Common myeloid progenitor, CD34-positive (primary cell): Measurements from ENCODE around the gene KRTAP16-1.

Source experiments
- CTCF ChIA-PET: fragments of 350-600 bp; sonication (Branson Sonifier 250); formaldehyde crosslinking; loops from one replicate; lab custom pipeline; 2021; ENCODE audit warnings: antibody characterized with exemption; lab: Charles Lee
- POLR2A ChIA-PET: fragments of 350-600 bp; sonication (Branson Sonifier 250); formaldehyde crosslinking; loops from one replicate; lab custom pipeline; 2021; ENCODE audit warnings: antibody characterized with exemption; lab: Charles Lee
- DNase-seq, 3 donors: peaks; one replicate each; pipeline versions ENCODE4 v3.0.0 to v3.0.0-alpha.2; 2013
- H3K27ac ChIP-seq, 2 experiments: 1 replicate in 1 of 2; 2 replicates in 1 of 2; pipeline ENCODE4 v1.7.0; 2013; ENCODE audit warnings: inconsistent platforms in 2 of 2, low read length in 2 of 2, mild to moderate bottlenecking in 2 of 2, low read depth in 1 of 2, moderate library complexity in 1 of 2; ENCODE audit not compliant: severe bottlenecking in 2 of 2, insufficient read depth in 1 of 2, poor library complexity in 1 of 2
- H3K27me3 ChIP-seq, 5 experiments: replicated peaks in 2 of 5; 1 replicate in 3 of 5; 2 replicates in 2 of 5; pipeline versions ENCODE4 v1.6.1 to v1.7.0; 2013; ENCODE audit warnings: low read length in 4 of 5, mild to moderate bottlenecking in 2 of 5, moderate library complexity in 2 of 5, inconsistent platforms in 1 of 5; ENCODE audit not compliant: insufficient read depth in 5 of 5, control insufficient read depth in 4 of 5
- H3K36me3 ChIP-seq, 4 experiments: 1 replicate in 2 of 4; 2 replicates in 2 of 4; pipeline versions ENCODE4 v1.6.1 to v1.7.0; 2013; ENCODE audit warnings: low read length in 3 of 4, control low read depth in 1 of 4, mild to moderate bottlenecking in 1 of 4; ENCODE audit not compliant: control insufficient read depth in 4 of 4, insufficient read depth in 4 of 4
- H3K4me1 ChIP-seq, 4 experiments: 1 replicate in 3 of 4; 2 replicates in 1 of 4; pipeline versions ENCODE4 v1.6.1 to v1.7.1; 2013; ENCODE audit warnings: low read length in 3 of 4, mild to moderate bottlenecking in 3 of 4, control low read depth in 1 of 4, inconsistent platforms in 1 of 4, moderate library complexity in 1 of 4; ENCODE audit not compliant: control insufficient read depth in 4 of 4, insufficient read depth in 4 of 4; ENCODE audit errors: control extremely low read depth in 1 of 4
- H3K4me3 ChIP-seq, 7 experiments: 1 replicate in 4 of 7; 2 replicates in 3 of 7; pipeline versions ENCODE4 v1.5.1 to v1.7.0; 2013; ENCODE audit warnings: mild to moderate bottlenecking in 7 of 7, low read length in 6 of 7, moderate library complexity in 6 of 7, inconsistent platforms in 2 of 7, low read depth in 2 of 7, control low read depth in 1 of 7; ENCODE audit not compliant: insufficient read depth in 4 of 7, control insufficient read depth in 1 of 7; ENCODE audit errors: extremely low read depth in 1 of 7
- H3K9me3 ChIP-seq, 5 experiments: 1 replicate in 4 of 5; 2 replicates in 1 of 5; pipeline versions ENCODE4 v1.6.1 to v1.7.1; 2013; ENCODE audit warnings: low read length in 4 of 5, mild to moderate bottlenecking in 2 of 5, inconsistent platforms in 1 of 5, low read depth in 1 of 5, moderate library complexity in 1 of 5; ENCODE audit not compliant: control insufficient read depth in 4 of 5, insufficient read depth in 2 of 5; ENCODE audit errors: control extremely low read depth in 1 of 5
- WGBS: methylation state at CpG from one replicate; pipeline ENCODE4 v1.1.5; 2013; ENCODE audit not compliant: insufficient coverage; 5-methylcytosine and 5-hydroxymethylcytosine counted together

Gene KRTAP16-1

GRCh38 chr17:41325126-41325525 is 16.0 kb upstream of the KRTAP16-1 start:
- H3K27me3 ChIP-seq = no peaks in the 10 kb centered on the region
- POLR2A ChIA-PET = no interaction called here
- no peak overlapping the region for H3K27ac ChIP-seq
- peaks cover 0 to 7% (median 0%) of the 10 kb centered on the region in 4 experiments for H3K4me1 ChIP-seq
- no peak for DNase-seq
- H3K36me3 ChIP-seq = no peaks in the 10 kb centered on the region
- H3K9me3 ChIP-seq = peaks cover 0 to 3% (median 0%) of the 10 kb centered on the region in 5 experiments
- CTCF ChIA-PET = no interaction called here
- H3K4me3 ChIP-seq = no peak overlapping the region
- 89% methylated on average over 10 of the region's 10 CpGs for WGBS

- no peak for DNase-seq
- H3K27ac ChIP-seq = no peak overlapping the region
- no peaks in the 10 kb centered on the region for H3K27me3 ChIP-seq
- WGBS = 83% methylated on average over 16 of the region's 16 CpGs
- ChIA-PET POLR2A (no interaction called here), CTCF (interaction anchor here (1.7 to 2.4 kb wide), 3 partner anchors 344 to 414 kb away, joined by 3 to 11 read pairs (median 4); no protein-coding TSS in a partner anchor)
- peaks cover 0 to 7% (median 0%) of the 10 kb centered on the region in 4 experiments for H3K4me1 ChIP-seq
- H3K9me3 ChIP-seq = peaks cover 0 to 9% (median 0%) of the 10 kb centered on the region in 5 experiments
- H3K4me3 ChIP-seq = no peak overlapping the region
- no peaks in the 10 kb centered on the region for H3K36me3 ChIP-seq
Measured at GRCh38 chr17:41324180-41325075, 15.3 kb upstream of the KRTAP16-1 start.

GRCh38 chr17:41322903-41323895 is 14.1 kb upstream of the KRTAP16-1 start:
- Histone ChIP-seq H3K36me3 (no peaks in the 10 kb centered on the region), H3K27me3 (no peaks in the 10 kb centered on the region), H3K9me3 (peaks cover 0 to 9% (median 0%) of the 10 kb centered on the region in 5 experiments), H3K4me3 (no peak overlapping the region), H3K27ac (no peak overlapping the region), H3K4me1 (peaks cover 0 to 7% (median 0%) of the 10 kb centered on the region in 4 experiments)
- 97% methylated on average over 9 of the region's 11 CpGs for WGBS
- DNase-seq = no peak
- ChIA-PET CTCF (interaction anchor here (0.6 to 2.8 kb wide), 19 partner anchors 9 to 467 kb away, joined by 3 to 22 read pairs (median 4); partner anchors contain the start of genes KRTAP16-1 and KRTAP29-1), POLR2A (no interaction called here)

- Histone ChIP-seq H3K27ac (no peak overlapping the region), H3K9me3 (peaks cover 0 to 9% (median 0%) of the 10 kb centered on the region in 5 experiments), H3K4me3 (no peak overlapping the region), H3K27me3 (no peaks in the 10 kb centered on the region), H3K4me1 (peaks cover 0 to 7% (median 0%) of the 10 kb centered on the region in 4 experiments), H3K36me3 (no peaks in the 10 kb centered on the region)
- ChIA-PET CTCF (interaction anchor here (0.5 to 2.8 kb wide), 22 partner anchors 8 to 675 kb away, joined by 3 to 22 read pairs (median 4); partner anchors contain the start of genes KRTAP16-1, KRTAP29-1 and SMARCE1), POLR2A (no interaction called here)
- WGBS = 60% methylated on average over 1 of the region's 5 CpGs
- DNase-seq = peak; percentile 40 to 74 (median 68)
Measured at GRCh38 chr17:41322094-41322902, 13.2 kb upstream of the KRTAP16-1 start.

- DNase-seq = no peak
- peaks cover 0 to 9% (median 0%) of the 10 kb centered on the region in 5 experiments for H3K9me3 ChIP-seq
- 86% methylated on average over 1 of the region's 2 CpGs for WGBS
- H3K4me3 ChIP-seq = no peak overlapping the region
- no peak overlapping the region for H3K27ac ChIP-seq
- ChIA-PET CTCF (interaction anchor here (0.5 kb wide), 1 partner anchor 146 kb away, joined by 3 read pairs; no protein-coding TSS in a partner anchor), POLR2A (no interaction called here)
- no peaks in the 10 kb centered on the region for H3K36me3 ChIP-seq
- H3K27me3 ChIP-seq = no peaks in the 10 kb centered on the region
- no peaks in the 10 kb centered on the region for H3K4me1 ChIP-seq
Measured at GRCh38 chr17:41318231-41318630, 9.1 kb upstream of the KRTAP16-1 start.

- Histone ChIP-seq H3K27ac (no peak overlapping the region), H3K9me3 (peaks cover 0 to 9% (median 0%) of the 10 kb centered on the region in 5 experiments), H3K36me3 (no peaks in the 10 kb centered on the region), H3K4me1 (no peaks in the 10 kb centered on the region), H3K27me3 (no peaks in the 10 kb centered on the region), H3K4me3 (no peak overlapping the region)
- ChIA-PET CTCF (interaction anchor here (0.6 kb wide), 1 partner anchor 346 kb away, joined by 3 read pairs; no protein-coding TSS in a partner anchor), POLR2A (no interaction called here)
- DNase-seq = no peak
- WGBS = 90% methylated on average over 9 of the region's 17 CpGs
Measured at GRCh38 chr17:41315814-41316445, 6.8 kb upstream of the KRTAP16-1 start.
